ENCODE measurements around the gene TTC31.
"Not testable (repeated sequence)": the region's sequence is repeated elsewhere in the genome, so short reads cannot be mapped to it uniquely, and the experiment has no call there.

- TF ChIP-seq POLR2AphosphoS5 (IDR thresholded peaks at IDR 0.05; ENCODE audit: low read depth, low read length): peak; percentile 26; the same call in 1 of the 2 replicates
- not testable (repeated sequence) for TF ChIP-seq SIN3A (IDR thresholded peaks at IDR 0.05; ENCODE audit: borderline replicate concordance, insufficient read depth, low read length); REST (IDR thresholded peaks at IDR 0.05; ENCODE audit: insufficient read depth in 1 of 2, low read depth in 2 of 2, low read length in 2 of 2); TAF1 (IDR thresholded peaks at IDR 0.05; ENCODE audit: borderline replicate concordance, insufficient read depth, low read length); FOXP2 (optimal IDR thresholded peaks at IDR 0.05; ENCODE audit: borderline replicate concordance, extremely low read depth, extremely low read length, insufficient read depth)
Observed at GRCh38 chr2:74460187-74460586, 22.7 kb upstream of the TTC31 start.

Measured in PFSK-1 (cell line).